ENCODE measurements around the gene ALK. TPM values are rescaled to one million over a fixed set of nuclear protein-coding genes. Genes with fewer than 3 reads are reported as not detected.

ALK gene
- total RNA-seq, 2 donors from 2014 or later: 0.16 to 0.26 TPM

GRCh38 chr2:29616569-29616968 is 304.8 kb downstream of the ALK start:
- no peaks in the 10 kb centered on the region for H3K27me3 ChIP-seq
- no peaks in the 10 kb centered on the region for H3K9me3 ChIP-seq
- DNase-seq (ENCODE audit: low spot score): no peak
- H3K4me1 ChIP-seq: no peaks in the 10 kb centered on the region
- no peak overlapping the region for H3K27ac ChIP-seq
- no peak overlapping the region for H3K4me3 ChIP-seq
- TF ChIP-seq, protein P1, sequence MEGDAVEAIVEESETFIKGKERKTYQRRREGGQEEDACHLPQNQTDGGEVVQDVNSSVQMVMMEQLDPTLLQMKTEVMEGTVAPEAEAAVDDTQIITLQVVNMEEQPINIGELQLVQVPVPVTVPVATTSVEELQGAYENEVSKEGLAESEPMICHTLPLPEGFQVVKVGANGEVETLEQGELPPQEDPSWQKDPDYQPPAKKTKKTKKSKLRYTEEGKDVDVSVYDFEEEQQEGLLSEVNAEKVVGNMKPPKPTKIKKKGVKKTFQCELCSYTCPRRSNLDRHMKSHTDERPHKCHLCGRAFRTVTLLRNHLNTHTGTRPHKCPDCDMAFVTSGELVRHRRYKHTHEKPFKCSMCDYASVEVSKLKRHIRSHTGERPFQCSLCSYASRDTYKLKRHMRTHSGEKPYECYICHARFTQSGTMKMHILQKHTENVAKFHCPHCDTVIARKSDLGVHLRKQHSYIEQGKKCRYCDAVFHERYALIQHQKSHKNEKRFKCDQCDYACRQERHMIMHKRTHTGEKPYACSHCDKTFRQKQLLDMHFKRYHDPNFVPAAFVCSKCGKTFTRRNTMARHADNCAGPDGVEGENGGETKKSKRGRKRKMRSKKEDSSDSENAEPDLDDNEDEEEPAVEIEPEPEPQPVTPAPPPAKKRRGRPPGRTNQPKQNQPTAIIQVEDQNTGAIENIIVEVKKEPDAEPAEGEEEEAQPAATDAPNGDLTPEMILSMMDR (IDR thresholded peaks at IDR 0.05): no peak
- H3K36me3 ChIP-seq: no peaks in the 10 kb centered on the region

- TF ChIP-seq, protein P1 (IDR thresholded peaks at IDR 0.05): no peak
- H3K4me3 ChIP-seq: no peak overlapping the region
- no peaks in the 10 kb centered on the region for H3K9me3 ChIP-seq
- H3K4me1 ChIP-seq: no peaks in the 10 kb centered on the region
- DNase-seq (ENCODE audit: low spot score): no peak
- no peaks in the 10 kb centered on the region for H3K27me3 ChIP-seq
- H3K27ac ChIP-seq: no peak overlapping the region
- H3K36me3 ChIP-seq: no peaks in the 10 kb centered on the region
Observed at GRCh38 chr2:29615841-29616240, 305.5 kb downstream of the ALK start.

- no peak for DNase-seq (ENCODE audit: low spot score)
- no peaks in the 10 kb centered on the region for H3K36me3 ChIP-seq
- H3K27me3 ChIP-seq: no peaks in the 10 kb centered on the region
- H3K4me3 ChIP-seq: no peak overlapping the region
- TF ChIP-seq, protein P1 (IDR thresholded peaks at IDR 0.05): no peak
- H3K9me3 ChIP-seq: no peaks in the 10 kb centered on the region
- H3K4me1 ChIP-seq: no peaks in the 10 kb centered on the region
- H3K27ac ChIP-seq: no peak overlapping the region
Observed at GRCh38 chr2:29615183-29615582, 306.2 kb downstream of the ALK start.

- Histone ChIP-seq H3K27me3 (no peaks in the 10 kb centered on the region), H3K4me1 (no peaks in the 10 kb centered on the region), H3K27ac (no peak overlapping the region), H3K9me3 (no peaks in the 10 kb centered on the region), H3K4me3 (no peak overlapping the region), H3K36me3 (no peaks in the 10 kb centered on the region)
- TF ChIP-seq, protein P1 (IDR thresholded peaks at IDR 0.05): no peak
- no peak for DNase-seq (ENCODE audit: low spot score)
Observed at GRCh38 chr2:29614295-29614830, 307.0 kb downstream of the ALK start.

GRCh38 chr2:29613792-29614266 is 307.6 kb downstream of the ALK start:
- no peak for DNase-seq (ENCODE audit: low spot score)
- no peak overlapping the region for H3K27ac ChIP-seq
- H3K27me3 ChIP-seq: peaks cover 0 to 2% of the 10 kb centered on the region in 2 donors
- no peak overlapping the region for H3K4me3 ChIP-seq
- H3K36me3 ChIP-seq: no peaks in the 10 kb centered on the region
- TF ChIP-seq, protein P1 (IDR thresholded peaks at IDR 0.05): no peak
- no peaks in the 10 kb centered on the region for H3K4me1 ChIP-seq
- H3K9me3 ChIP-seq: no peaks in the 10 kb centered on the region

GRCh38 chr2:29613067-29613466 is 308.3 kb downstream of the ALK start:
- no peak overlapping the region for H3K27ac ChIP-seq

More at GRCh38 chr2:29613067-29613466, 308.3 kb downstream of the ALK start:
- TF ChIP-seq, protein P1 (IDR thresholded peaks at IDR 0.05): no peak
- Histone ChIP-seq H3K36me3 (no peaks in the 10 kb centered on the region), H3K9me3 (no peaks in the 10 kb centered on the region), H3K27me3 (peaks cover 0 to 4% of the 10 kb centered on the region in 2 donors), H3K4me1 (no peaks in the 10 kb centered on the region), H3K4me3 (no peak overlapping the region)
- no peak for DNase-seq (ENCODE audit: low spot score)

Measured in right atrium auricular region (tissue), 2 donors.